ENCODE results near the gene GALNT7. TPM values are rescaled to one million over a fixed set of nuclear protein-coding genes. Genes with fewer than 3 reads are reported as not detected.

GALNT7 gene
- total RNA-seq, 1 donor from 2014 or later, result 29.6 TPM

DNA sequence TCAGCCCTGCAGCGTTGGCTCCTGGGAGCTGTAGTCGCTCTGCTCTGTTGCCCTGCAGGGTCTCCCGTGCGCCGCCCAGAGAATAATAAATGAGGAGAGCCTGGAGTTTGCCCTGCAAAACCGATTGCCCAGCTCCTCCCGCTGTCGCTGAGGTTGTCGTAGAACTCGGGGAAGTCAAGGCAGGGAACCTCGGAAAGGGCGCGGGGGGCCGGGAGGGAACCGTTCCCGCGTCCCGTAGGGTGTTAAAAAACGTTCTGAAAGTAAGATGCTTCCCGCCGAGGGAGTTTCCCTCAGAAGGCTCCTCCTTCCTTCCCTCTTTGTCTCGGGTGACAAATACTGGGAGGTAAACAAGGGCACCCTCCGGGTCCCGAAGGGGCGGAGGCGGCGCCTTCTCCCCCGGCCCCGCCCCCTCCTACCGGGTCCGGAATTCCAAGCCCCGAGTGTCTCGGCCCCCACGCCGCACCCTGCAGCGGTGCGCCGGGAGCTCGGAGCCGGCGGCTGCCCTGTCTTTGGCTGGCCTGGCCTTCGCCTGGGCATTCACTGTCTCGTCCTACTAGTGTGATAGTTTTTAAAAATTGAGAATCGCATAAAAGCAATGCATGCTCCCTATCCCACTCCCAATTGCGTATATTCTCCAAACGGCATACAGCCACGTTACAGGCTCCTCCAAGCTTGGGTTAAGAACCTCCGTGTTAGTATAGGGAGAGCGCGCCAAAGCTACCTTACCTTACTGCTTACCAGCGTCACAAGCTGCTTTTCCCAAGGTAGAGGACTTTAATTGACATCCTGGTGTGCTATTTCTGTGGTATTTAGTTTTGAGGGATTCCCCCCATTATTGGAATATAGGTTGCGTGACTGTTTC, 166.5 kb downstream of the GALNT7 start:
- peak; percentile 87 for DNase-seq (ENCODE audit: low spot score)

DNA sequence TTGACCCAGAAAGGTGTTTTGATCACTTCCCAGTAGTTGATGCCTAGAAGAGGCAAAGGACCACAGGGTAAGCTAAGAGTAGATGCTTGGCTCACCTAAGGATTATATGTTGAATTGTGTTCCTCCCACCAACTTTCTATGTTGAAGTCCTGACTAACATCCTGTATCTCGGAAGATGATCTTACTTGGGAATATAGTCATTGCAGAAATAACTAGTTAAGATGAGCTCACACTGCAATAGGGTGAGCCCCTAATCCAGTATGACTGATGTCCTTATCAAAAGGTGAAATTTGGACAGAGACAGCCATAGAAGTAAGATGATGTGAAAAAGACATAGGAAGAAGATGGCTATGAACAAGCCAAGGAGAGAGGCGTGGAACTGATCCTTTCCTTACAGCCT, 168.9 kb downstream of the GALNT7 start:
- no peak for DNase-seq (ENCODE audit: low spot score)

DNA sequence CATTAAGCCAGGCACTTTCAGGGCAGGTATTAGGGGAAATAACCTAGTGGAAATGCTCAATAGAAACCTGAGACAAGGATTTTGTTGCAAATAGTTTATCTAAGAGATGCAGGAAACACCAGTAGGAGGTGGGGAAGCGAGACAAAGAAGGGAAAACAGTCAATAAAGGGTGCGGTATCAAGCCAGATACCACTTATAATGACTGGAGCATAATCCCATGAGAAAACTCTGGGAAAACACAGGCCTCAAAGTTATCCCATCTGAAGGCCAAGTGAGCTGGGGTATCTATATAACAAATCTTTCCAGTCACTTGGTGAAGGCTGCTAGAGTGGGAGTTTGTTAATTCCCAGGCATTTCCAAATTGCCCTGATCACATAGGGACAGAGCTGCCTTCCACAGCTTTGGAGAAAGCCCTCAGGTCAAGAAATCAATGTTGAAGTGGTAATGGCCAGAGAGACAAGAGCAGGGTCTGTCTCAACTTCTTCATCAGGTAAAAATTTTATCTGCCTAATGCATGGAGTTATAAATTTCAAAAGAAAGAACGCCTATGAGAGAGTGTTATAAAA, 175.3 kb downstream of the GALNT7 start:
- no peak for DNase-seq (ENCODE audit: low spot score)

DNA sequence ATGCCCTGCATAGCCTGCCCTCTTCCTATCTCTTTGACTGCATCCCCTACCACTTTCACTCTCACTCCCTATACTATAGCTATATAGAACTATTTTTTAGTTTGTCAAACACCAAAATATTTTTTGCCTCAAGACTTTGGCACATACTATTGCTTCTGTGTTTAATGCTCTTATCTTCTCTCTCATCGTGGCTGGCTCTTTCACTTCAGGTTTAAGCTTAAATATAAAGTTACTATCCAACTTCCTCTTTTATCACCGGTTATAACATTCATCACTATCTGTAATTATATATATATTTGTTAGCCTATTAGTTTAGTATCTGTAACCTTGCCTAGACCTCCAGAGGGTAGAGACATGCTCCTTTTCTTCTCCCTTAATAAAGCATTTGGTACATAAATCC, 177.0 kb downstream of the GALNT7 start:
- no peak for DNase-seq (ENCODE audit: low spot score)

DNA sequence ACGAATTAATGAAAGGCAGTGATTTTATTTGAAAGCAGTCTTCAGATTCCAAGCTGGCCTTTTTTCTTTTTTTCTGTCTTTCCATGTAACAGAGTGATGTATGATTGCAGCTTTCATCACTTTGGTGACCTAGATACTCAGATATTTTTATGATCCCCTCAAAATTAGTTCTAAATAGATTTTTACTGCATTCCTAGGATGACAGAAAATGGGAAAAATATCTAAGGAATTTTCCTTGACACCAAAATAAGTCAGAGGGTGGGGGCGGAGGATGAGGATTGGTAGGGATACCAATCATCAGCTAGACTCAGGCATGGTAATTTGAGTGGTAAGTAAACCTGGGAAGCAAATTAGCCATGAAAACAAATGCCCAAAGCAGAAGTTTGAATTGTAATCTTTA, 177.5 kb downstream of the GALNT7 start:
- DNase-seq (ENCODE audit: low spot score), result peak; percentile 29

DNA sequence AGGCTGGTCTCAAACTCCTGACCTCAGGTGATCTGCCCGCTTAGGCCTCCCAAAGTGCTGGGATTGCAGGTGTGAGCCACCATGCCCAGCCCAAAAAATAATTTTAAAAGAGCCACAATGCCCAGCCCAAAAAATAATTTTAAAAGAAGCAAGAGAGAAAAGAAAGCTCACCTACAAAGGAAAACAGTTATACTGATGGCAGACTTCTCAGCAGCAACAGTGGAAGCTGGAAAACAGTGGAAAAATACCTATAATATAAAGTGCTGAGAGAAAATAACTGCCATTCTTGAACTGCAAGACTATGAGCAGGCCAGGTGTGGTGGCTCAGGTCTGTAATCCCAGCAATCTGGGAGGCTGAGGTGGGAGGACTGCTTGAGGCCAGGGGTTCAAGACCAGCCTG, 178.9 kb downstream of the GALNT7 start:
- DNase-seq (ENCODE audit: low spot score), result no peak

DNA sequence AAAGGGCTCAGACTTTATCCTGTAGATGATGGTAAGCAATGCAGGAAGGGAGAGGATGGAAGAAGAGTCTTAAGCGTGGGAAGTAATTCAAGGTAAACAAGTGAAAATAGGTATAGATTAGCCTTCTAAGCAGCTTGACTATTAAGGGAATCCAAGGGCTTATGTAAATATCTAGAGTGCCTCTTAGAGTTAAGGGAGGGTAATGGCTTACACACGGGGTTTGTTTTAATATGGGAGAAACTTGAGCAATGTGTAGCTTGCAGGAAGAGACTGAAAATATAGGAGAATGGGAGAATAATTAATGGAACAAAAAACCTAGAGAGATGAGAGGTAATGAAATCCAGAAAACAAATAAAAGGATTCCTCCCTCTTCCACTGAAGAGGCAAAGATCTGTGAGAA, 189.3 kb downstream of the GALNT7 start:
- DNase-seq (ENCODE audit: low spot score), result no peak

DNA sequence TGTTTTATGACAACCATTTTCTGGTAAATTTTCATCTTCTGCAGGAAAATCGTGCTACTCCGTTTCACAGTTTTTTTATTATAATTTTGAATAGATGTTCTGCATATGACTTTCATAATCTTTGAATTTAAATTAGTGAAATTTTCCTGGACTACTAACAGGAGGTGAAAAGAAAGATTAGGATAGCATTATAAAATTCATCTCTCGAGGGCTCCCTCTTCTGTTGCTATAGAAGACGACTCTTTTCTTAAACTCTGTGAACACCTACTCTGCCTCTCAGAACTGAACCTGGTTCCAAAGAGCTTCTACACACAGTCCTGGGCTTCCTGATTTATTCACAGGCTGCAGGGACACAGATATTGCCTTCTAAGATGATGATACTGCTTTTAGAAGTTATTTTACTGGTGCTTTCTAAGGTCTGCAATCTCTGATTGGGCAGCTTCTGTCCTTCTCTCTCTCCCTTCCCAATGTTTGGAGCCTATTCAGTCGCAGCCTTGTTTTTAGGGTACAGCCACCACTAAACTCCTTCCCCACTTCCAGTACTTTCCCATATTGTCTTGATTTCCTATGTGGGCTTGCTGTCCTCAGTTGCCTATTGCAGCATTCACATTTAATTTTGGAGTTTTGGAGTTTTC, 192.1 kb downstream of the GALNT7 start:
- DNase-seq (ENCODE audit: low spot score), result no peak

DNA sequence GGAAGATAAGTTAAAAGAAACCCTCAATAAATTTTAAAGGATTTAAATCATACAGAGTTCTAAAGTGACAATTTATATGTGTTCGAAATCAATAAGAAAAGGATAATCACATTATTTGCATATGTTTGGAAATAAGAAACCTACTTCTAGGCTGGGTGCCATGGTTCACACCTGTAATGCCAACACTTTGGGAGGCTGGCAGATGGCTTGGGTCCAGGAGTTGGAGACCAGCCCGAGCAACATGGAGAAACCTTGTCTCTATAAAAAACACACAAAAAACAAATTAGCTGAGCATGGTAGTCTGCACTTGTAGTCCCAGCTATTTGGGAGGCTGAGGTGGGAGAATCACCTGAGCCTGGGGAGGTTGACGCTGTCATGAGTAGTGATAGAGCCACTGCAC, 194.1 kb downstream of the GALNT7 start:
- no peak for DNase-seq (ENCODE audit: low spot score)

DNA sequence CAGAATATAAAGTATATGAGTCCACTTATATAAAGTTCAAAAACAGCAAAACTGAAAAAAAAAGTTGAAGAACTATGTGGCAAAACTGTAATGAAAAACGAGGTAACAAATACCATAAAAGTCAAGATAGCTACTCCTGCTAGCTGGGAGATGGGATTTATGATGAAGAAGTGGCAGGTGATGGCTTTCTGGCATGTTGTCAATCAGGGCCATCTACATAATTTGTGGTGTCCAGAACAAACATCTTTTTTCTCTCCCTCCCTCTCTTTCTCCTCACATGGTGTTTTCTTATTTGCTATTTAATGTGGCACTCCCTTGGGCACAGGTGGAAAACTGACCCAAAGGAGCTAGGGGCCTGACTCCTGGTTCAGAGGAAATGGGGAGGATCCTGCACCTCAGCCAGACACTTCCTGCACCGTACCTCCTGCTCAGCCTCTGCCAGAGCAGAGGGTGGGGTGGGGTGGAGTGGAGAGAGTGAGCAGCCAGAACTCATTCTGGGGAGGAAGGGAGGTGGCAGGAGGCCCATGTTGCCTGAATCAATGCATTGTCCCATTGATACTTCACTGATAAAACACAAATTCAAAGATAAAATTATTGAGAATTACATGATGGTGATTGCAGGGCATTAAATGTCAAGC, 196.9 kb downstream of the GALNT7 start:
- DNase-seq (ENCODE audit: low spot score), result no peak

DNA sequence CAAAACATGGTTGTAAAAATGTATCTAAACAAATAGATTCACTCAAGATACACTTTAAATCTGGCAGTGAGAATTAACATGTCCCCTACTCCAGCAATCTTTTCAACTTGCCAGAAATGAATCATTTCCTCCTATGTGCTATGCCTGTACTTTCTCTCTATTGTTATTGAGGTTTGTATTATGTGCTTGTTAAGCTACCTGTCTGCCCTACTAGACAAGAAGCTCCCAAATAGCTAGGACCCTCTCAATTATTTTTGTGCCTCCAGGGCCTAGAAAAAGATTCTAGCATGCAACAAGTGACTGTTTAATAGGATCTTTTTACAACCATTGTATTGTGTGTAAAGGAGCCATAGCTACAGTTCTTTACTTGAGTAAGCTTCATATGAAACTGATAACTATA, 198.7 kb downstream of the GALNT7 start:
- no peak for DNase-seq (ENCODE audit: low spot score)

DNA sequence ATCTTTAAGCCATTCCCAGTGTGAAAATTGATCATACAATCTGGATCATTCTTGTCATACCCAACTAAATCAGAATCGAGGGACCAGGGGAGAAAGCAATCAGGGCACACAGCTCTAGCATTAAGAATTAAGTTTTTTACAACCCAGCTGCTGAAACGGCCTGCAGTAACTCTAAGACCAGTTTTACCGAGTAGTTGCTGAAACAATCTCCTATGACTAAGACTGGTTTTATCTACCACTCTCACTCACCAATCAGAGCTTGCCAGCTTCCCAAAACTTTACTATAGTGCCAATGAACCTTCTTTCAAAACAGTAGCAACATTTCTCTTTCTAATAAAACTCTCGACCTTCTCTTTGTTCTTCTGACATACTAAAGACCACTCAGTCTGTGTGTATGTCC, 199.3 kb downstream of the GALNT7 start:
- peak; percentile 25 for DNase-seq (ENCODE audit: low spot score)

DNA sequence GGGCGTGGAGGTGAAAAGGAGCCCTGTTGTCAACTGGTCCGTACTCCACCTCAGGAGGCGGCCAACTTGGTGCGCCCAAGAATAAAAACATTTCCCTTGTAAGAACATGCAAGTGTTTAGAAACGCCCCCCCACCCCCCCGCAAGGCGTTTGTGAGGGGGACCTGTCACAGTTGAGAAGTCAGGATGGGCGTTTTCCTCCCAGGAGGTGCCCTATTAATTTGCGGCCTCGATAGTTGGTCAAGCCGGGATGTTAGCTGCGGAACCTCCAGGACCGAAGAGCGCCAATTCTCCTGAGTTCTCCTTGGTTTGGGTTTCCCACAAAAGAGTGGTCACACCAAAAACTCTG, 201.5 kb downstream of the GALNT7 start:
- DNase-seq (ENCODE audit: low spot score), result no peak

DNA sequence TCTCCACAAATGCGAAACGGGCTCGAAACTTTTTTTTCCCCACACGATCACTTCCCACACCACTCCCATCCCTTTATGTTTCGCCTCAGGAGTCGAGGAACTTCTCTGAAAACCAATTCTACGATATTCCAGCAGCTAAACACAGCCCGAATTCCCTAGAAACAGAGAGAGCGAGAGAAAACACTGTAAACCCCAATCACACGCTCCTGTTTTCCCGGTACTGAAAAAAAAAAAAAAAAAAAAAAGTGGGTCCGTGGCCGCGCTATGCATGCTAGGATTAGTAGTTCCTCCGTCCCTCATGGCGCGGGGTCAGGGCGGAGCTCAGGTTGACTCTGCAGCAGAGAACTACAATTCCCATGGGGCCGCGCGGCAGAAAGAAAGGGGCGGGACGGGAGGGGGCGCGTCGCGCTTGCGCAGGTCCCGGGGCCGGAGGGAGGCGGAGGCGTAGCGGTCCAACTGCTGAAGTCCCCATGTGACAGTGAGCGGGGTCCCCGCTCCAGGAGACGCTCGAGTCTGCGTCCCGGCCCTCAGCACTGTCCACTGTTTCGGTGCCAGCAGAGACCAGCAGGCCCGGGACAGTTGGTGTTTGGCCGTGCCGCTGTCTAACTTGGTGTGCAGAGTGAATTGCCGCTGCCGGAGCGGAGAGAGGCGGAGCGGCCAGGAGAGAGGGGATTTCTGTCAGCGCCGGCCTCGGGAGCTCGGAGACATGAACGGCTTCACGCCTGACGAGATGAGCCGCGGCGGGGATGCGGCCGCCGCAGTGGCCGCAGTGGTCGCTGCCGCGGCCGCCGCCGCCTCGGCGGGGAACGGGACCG, 202.1 kb downstream of the GALNT7 start, which contains the start of gene SAP30:
TSS of gene SAP30 (plus strand) at position 478 of the 815 bp plus-strand sequence. CDS start at position 707, 229 bp downstream.
- peak; percentile 99 for DNase-seq (ENCODE audit: low spot score)

DNA sequence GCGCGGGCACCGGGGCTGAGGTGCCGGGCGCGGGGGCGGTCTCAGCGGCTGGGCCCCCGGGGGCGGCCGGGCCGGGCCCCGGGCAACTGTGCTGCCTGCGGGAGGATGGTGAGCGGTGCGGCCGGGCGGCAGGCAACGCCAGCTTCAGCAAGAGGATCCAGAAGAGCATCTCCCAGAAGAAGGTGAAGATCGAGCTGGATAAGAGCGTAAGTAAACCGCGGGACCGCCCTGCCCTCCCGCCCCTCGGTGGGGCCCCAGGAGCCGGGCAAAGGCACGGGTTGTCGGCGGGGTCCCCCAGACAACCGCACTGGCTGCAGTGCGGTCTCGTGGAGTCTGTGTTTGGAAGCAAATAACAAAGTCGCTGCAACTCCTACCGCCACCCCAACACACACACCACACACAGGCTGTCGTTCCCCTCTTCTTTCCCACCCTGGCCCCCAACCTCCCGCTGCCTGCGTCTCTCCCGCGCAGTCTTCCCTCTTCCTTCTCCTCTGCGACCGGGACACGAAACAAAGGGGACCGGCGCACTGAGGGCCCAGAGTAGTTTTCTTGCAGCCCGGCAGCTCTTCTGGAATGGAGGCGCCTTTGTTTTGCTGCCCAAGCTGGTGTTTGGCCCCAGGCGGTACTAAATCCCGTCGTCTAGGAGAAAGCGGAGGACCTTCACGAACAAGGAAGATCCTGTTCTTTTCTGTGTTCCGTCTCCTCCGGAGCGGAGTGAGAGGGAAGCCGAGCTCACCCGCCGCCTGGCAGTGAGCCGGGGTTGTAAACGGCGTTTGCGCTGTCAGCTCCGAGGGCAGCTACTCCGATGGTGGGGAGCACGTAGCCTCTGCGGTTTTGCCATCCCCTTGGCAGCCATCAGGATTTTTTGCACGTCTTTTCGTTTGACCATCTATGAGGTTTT, 202.9 kb downstream of the GALNT7 start:
- peak; percentile 89 for DNase-seq (ENCODE audit: low spot score)

Other genes starting within 250 kb of the GALNT7 start
- 62.4 TPM for gene HMGB2, start 165.5 kb downstream of the GALNT7 start, total RNA-seq (ENCODE audit: insufficient read depth, low replicate concordance)
- 28.9 TPM for gene SAP30, start 202.1 kb downstream of the GALNT7 start, total RNA-seq (ENCODE audit: insufficient read depth, low replicate concordance)
- gene SCRG1, start 230.3 kb downstream of the GALNT7 start, total RNA-seq (ENCODE audit: insufficient read depth, low replicate concordance), result 15.2 TPM